GM12878 (cell line): ENCODE data around the gene HAUS6. TPM values are rescaled to one million over a fixed set of nuclear protein-coding genes. Genes with fewer than 3 reads are reported as not detected.

Experiments
- ATAC-seq: fragments of 200-7000 bp; cut with Tn5 transposase; 3 replicates; pipeline ENCODE4 v1.9.1; 2020; ENCODE audit warnings: mild to moderate bottlenecking, moderate library complexity
- BruUV-seq: library from RNA; stranded (reverse); fragments of 400-500 nt; replicated peaks from 2 replicates; lab custom pipeline; 2021; lab: Mats Ljungman, UMichigan
- CTCF ChIA-PET: fragments of 300-600 bp; sonication (Branson Sonifier 250); formaldehyde crosslinking; extraction: SDS; loops from one replicate; lab custom pipeline; 2021; ENCODE audit warnings: inconsistent platforms; lab: Yijun Ruan, JAX
- POLR2A ChIA-PET: fragments of 350-600 bp; formaldehyde crosslinking; extraction: SDS; loops from one replicate; lab custom pipeline; 2021; ENCODE audit warnings: inconsistent platforms; lab: Charles Lee
- RAD21 ChIA-PET: fragments of 300-600 bp; sonication (Branson Sonifier 250); formaldehyde crosslinking; loops from one replicate; lab custom pipeline; 2023; ENCODE audit warnings: antibody characterized with exemption; ENCODE audit not compliant: unreplicated experiment; lab: Charles Lee
- SMC1A ChIA-PET: fragments of 300-600 bp; sonication (Branson Sonifier 250); formaldehyde crosslinking; loops from one replicate; lab custom pipeline; 2023; ENCODE audit not compliant: unreplicated experiment, uncharacterized antibody; lab: Charles Lee
- DNase-seq: peaks from one replicate; pipeline ENCODE4 v3.0.0-alpha.2; 2011; ENCODE audit warnings: low read depth, low spot score
- FAIRE-seq: peaks from 3 replicates; lab custom pipeline; 2011; peaks lifted over from hg19 to GRCh38; lab: Jason Lieb, UNC
- H2AFZ ChIP-seq: 2 replicates; pipeline ENCODE4 v1.6.0; 2011; ENCODE audit warnings: low read depth, low read length, control low read depth; ENCODE audit not compliant: control insufficient read depth
- H3K27ac ChIP-seq: 2 replicates; pipeline ENCODE4 v1.5.1; 2011; ENCODE audit warnings: control low read depth; ENCODE audit not compliant: control insufficient read depth, insufficient read depth
- H3K27me3 ChIP-seq, 2 experiments: replicated peaks in 1 of 2; 2 replicates each; pipeline versions ENCODE4 v1.6.0 to v1.6.1; 2011; ENCODE audit warnings: low read length in 1 of 2; ENCODE audit not compliant: control insufficient read depth in 2 of 2, insufficient read depth in 2 of 2
- H3K36me3 ChIP-seq, 2 experiments: 2 replicates each; pipeline ENCODE4 v1.5.1; 2011; ENCODE audit warnings: low read length in 1 of 2; ENCODE audit not compliant: control insufficient read depth in 2 of 2, insufficient read depth in 2 of 2
- H3K4me1 ChIP-seq: 2 replicates; pipeline ENCODE4 v1.6.1; 2011; ENCODE audit warnings: mild to moderate bottlenecking, low read length, moderate library complexity, mixed read lengths; ENCODE audit not compliant: control insufficient read depth, insufficient read depth
- H3K4me2 ChIP-seq: 2 replicates; pipeline ENCODE4 v1.6.0; 2011; ENCODE audit warnings: control low read depth; ENCODE audit not compliant: control insufficient read depth, insufficient read depth
- H3K4me3 ChIP-seq: fragments of 200-600 bp; sonication (generic); 2 replicates; pipeline ENCODE4 v1.5.1; 2016
- H3K79me2 ChIP-seq: 2 replicates; pipeline ENCODE4 v1.6.0; 2011; ENCODE audit warnings: low read length; ENCODE audit not compliant: control insufficient read depth, insufficient read depth
- H3K9ac ChIP-seq: 2 replicates; pipeline ENCODE4 v1.8.0; 2011; ENCODE audit warnings: low read length, control low read depth, mixed read lengths; ENCODE audit not compliant: control insufficient read depth, insufficient read depth
- H3K9me3 ChIP-seq: replicated peaks from 3 replicates; pipeline ENCODE4 v1.5.1; 2011; ENCODE audit warnings: mild to moderate bottlenecking, low read length; ENCODE audit not compliant: control insufficient read depth, insufficient read depth
- H4K20me1 ChIP-seq: 2 replicates; pipeline ENCODE4 v1.6.0; 2011; ENCODE audit not compliant: control insufficient read depth, insufficient read depth
- BCL11A ChIP-seq: IDR thresholded peaks from 2 replicates; pipeline ENCODE4 v1.6.1; 2011; ENCODE audit warnings: low read depth, low read length
- CHD1 ChIP-seq: IDR thresholded peaks from 2 replicates; pipeline ENCODE4 v1.6.1; 2012; ENCODE audit warnings: low read depth, low read length, improper control_type of control experiment
- CREM ChIP-seq: IDR thresholded peaks from 2 replicates; pipeline ENCODE4 v1.6.1; 2014; ENCODE audit warnings: antibody characterized with exemption, low read depth
- DPF2 ChIP-seq: fragments of 450-650 bp; IDR thresholded peaks from 2 replicates; pipeline ENCODE4 v1.6.1; 2017; ENCODE audit warnings: mild to moderate bottlenecking
- KAT2A ChIP-seq: conservative IDR thresholded peaks from 2 replicates; pipeline ENCODE4 v1.6.1; 2011; ENCODE audit warnings: low read depth, low read length; ENCODE audit not compliant: control insufficient read depth
- MTA3 ChIP-seq: IDR thresholded peaks from 2 replicates; pipeline ENCODE4 v1.6.1; 2012; ENCODE audit warnings: low read length, inconsistent platforms, borderline replicate concordance
- PAX5 ChIP-seq: IDR thresholded peaks from 2 replicates; pipeline ENCODE4 v1.6.1; 2011; ENCODE audit warnings: low read depth, low read length, borderline replicate concordance
- STAT1 ChIP-seq: fragments of 450-650 bp; conservative IDR thresholded peaks from 2 replicates; pipeline ENCODE4 v1.6.1; 2014; ENCODE audit warnings: antibody characterized with exemption, mild to moderate bottlenecking
- YY1 ChIP-seq: IDR thresholded peaks from 2 replicates; pipeline ENCODE4 v1.6.1; 2011; ENCODE audit warnings: low read depth, mild to moderate bottlenecking, low read length
- WGBS: methylation state at CpG from one replicate; pipeline ENCODE4 v1.1.6; 2016; ENCODE audit warnings: low lambda C conversion rate; ENCODE audit not compliant: insufficient replicate concordance, insufficient coverage; ENCODE audit errors: missing lambda C conversion rate; 5-methylcytosine and 5-hydroxymethylcytosine counted together
- in situ Hi-C: fragments of 300-500 bp; cut with MboI; formaldehyde crosslinking; loops from 9 replicates; pipeline ENCODE4 v1.14.3; 2018; ENCODE audit warnings: mixed read lengths
- intact Hi-C: fragments of 100-400 bp; cut with micrococcal nuclease; formaldehyde crosslinking; loops from one replicate; pipeline ENCODE4 v1.14.2; 2022; ENCODE audit not compliant: unreplicated experiment
- polyA plus RNA-seq, 11 experiments: library from polyadenylated mRNA; depleted of rRNA in 4 of 11; unstranded in 6 of 11; stranded (reverse) in 5 of 11; fragments of >200 nt; fragmentation: Nextera tagmentation in 4 of 11; fragmentation: Illumina TruSeq in 1 of 11; extraction: Ambion mirVana in 4 of 11; extraction: Trizol in 1 of 11; gene quantifications; 1 replicate in 1 of 11; 2 replicates in 10 of 11; pipeline versions ENCODE4 v1.2.1 to v1.2.3, GENCODE V29; 2011 to 2016; ENCODE audit warnings: inconsistent platforms in 2 of 11, missing spikeins in 2 of 11, low read depth in 1 of 11
- total RNA-seq, 4 experiments: library from RNA; depleted of rRNA in 3 of 4; stranded (reverse); fragments of >200 nt in 3 of 4; fragmentation: Illumina TruSeq in 1 of 4; extraction: Trizol in 1 of 4; gene quantifications; 2 replicates each; pipeline versions ENCODE4 v1.2.1 to v1.2.3, GENCODE V29; 2013 to 2021
- TF ChIP-seq, protein P1 (sequence below), 3 experiments: IDR thresholded peaks in 2 of 3; conservative IDR thresholded peaks in 1 of 3; 2 replicates each; pipeline ENCODE4 v1.5.1; 2011; ENCODE audit warnings: low read depth in 3 of 3, low read length in 3 of 3, mild to moderate bottlenecking in 3 of 3, control low read depth in 2 of 3, moderate library complexity in 2 of 3, inconsistent platforms in 1 of 3, mixed read lengths in 1 of 3; ENCODE audit not compliant: control insufficient read depth in 2 of 3, insufficient read depth in 1 of 3; ENCODE audit errors: extremely low read depth in 1 of 3
- TF ChIP-seq, protein P2 (sequence below): IDR thresholded peaks from 2 replicates; pipeline ENCODE4 v1.6.1; 2011; ENCODE audit warnings: borderline replicate concordance, low read depth, mild to moderate bottlenecking, moderate library complexity, low read length; ENCODE audit not compliant: insufficient read depth, poor library complexity, severe bottlenecking
- TF ChIP-seq, protein P3 (sequence below): IDR thresholded peaks from 2 replicates; pipeline ENCODE4 v1.6.1; 2012; ENCODE audit warnings: low read depth, low read length, improper control_type of control experiment

HAUS6 gene
- total and polyA plus RNA-seq, 10 of the 15 experiments (the other 5 are each of a cell fraction or from before 2014, with no cell fraction given): 7.1 to 26.8 (median 16.0) TPM

DNA sequence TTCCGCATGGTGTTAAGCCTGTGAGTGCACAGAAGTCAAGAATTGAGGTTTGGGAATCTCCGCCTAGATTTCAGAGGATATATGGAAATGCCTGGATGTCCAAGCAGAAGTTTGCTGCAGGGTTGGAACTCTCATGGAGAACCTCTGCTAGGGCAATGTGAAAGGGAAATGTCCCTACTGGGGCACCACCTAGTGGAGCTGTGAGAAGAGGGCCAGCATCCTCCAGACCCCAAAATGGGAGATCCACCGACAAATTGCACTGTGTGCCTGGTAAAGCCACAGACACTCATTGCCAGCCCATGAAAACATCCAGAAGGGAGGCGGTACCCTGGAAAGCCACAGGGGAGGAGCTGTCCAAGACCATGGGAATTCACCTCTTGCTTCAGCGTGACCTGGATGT lies 66.1 kb downstream of the HAUS6 start:
- Histone ChIP-seq H3K4me1 (no peaks in the 10 kb centered on the region), H3K79me2 (no peaks in the 10 kb centered on the region), H3K36me3 (no peaks in the 10 kb centered on the region), H3K9ac (no peak overlapping the region), H4K20me1 (no peaks in the 10 kb centered on the region), H3K4me2 (no peak overlapping the region), H2AFZ (no peak overlapping the region), H3K27ac (no peak overlapping the region), H3K4me3 (no peak overlapping the region), H3K9me3 (no peaks in the 10 kb centered on the region), H3K27me3 (no peaks in the 10 kb centered on the region)
- intact Hi-C loops (no loop called here), in situ Hi-C loops (loop anchor here (25.0 kb wide), 1 partner anchor 1224 kb away; no protein-coding TSS in a partner anchor)
- ATAC-seq: no peak
- FAIRE-seq: no peak
- 66% methylated on average over 5 of the region's 5 CpGs for WGBS
- SMC1A ChIA-PET: no interaction called here
- no peak for DNase-seq
- CTCF ChIA-PET: interaction anchor here (0.8 to 1.8 kb wide), 5 partner anchors 10 to 420 kb away, joined by 3 to 5 read pairs (median 3); no protein-coding TSS in a partner anchor
- POLR2A ChIA-PET: interaction anchor here (0.6 kb wide), 1 partner anchor 278 kb away, joined by 4 read pairs; no protein-coding TSS in a partner anchor
- TF ChIP-seq, protein P1, sequence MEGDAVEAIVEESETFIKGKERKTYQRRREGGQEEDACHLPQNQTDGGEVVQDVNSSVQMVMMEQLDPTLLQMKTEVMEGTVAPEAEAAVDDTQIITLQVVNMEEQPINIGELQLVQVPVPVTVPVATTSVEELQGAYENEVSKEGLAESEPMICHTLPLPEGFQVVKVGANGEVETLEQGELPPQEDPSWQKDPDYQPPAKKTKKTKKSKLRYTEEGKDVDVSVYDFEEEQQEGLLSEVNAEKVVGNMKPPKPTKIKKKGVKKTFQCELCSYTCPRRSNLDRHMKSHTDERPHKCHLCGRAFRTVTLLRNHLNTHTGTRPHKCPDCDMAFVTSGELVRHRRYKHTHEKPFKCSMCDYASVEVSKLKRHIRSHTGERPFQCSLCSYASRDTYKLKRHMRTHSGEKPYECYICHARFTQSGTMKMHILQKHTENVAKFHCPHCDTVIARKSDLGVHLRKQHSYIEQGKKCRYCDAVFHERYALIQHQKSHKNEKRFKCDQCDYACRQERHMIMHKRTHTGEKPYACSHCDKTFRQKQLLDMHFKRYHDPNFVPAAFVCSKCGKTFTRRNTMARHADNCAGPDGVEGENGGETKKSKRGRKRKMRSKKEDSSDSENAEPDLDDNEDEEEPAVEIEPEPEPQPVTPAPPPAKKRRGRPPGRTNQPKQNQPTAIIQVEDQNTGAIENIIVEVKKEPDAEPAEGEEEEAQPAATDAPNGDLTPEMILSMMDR (IDR thresholded peaks at IDR 0.05 in 2 of 3, conservative IDR thresholded peaks at IDR 0.05 in 1 of 3; ENCODE audit: control insufficient read depth in 2 of 3, extremely low read depth in 1 of 3, insufficient read depth in 1 of 3, low read depth in 3 of 3, low read length in 3 of 3): 0 out of 6 replicates have a peak, but pooled peaks of 1 of the 3 experiments have one; percentile 17
- TF ChIP-seq MTA3 (no peak), BCL11A (no peak)
- RAD21 ChIA-PET: no interaction called here
- no TSS peak for BruUV-seq

DNA sequence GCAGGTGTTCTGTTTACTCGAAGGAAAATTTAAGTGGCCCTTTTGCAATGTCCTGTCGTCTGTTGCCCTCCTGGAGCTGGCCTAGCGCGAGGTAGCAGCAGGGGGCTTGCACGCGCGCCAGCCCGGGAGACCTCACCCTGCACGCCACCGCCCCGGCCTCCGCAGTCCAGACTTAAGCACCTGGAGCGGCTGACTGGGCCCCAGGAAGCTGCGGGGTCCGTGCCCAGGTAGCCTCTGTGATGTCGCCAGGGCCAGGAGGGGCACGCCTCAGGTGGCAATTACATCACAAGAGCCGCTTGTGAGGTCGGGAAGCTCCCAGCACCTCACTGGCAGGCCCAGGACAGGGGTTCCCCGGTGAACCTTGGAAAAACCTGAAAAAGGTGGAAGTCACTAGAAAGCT lies 69.7 kb downstream of the HAUS6 start, which contains the start of gene SAXO1:
TSS of gene SAXO1 (minus strand) at position 195 of the 400 bp plus-strand sequence. CDS start 301 bp downstream, outside the sequence.
- no peaks in the 10 kb centered on the region for H3K79me2 ChIP-seq
- no TSS peak for BruUV-seq
- no peak within 1 kb of the TSS for H2AFZ ChIP-seq
- RAD21 ChIA-PET: interaction anchor here (1.7 kb wide), 1 partner anchor 778 kb away, joined by 5 read pairs; no protein-coding TSS in a partner anchor
- no peaks in the 10 kb centered on the region for H4K20me1 ChIP-seq
- no peaks in the 10 kb centered on the region for H3K4me1 ChIP-seq
- H3K4me2 ChIP-seq: no peak within 1 kb of the TSS
- WGBS: 65% methylated on average over 20 of the region's 20 CpGs
- in situ Hi-C loops (loop anchor here (25.0 kb wide), 1 partner anchor 1221 kb away; no protein-coding TSS in a partner anchor), intact Hi-C loops (no loop called here)
- FAIRE-seq (no peak), DNase-seq (no peak), ATAC-seq (no peak)
- H3K9ac ChIP-seq: no peak within 1 kb of the TSS
- no peaks in the 10 kb centered on the region for H3K36me3 ChIP-seq
- H3K27ac ChIP-seq: no peak within 1 kb of the TSS
- no peak within 1 kb of the TSS for H3K4me3 ChIP-seq
- CTCF ChIA-PET: interaction anchor here (1.0 to 1.9 kb wide), 2 partner anchors 16 to 141 kb away, joined by 3 to 6 read pairs; partner anchors contain the start of gene RRAGA
- POLR2A ChIA-PET: interaction anchor here (0.5 kb wide), 1 partner anchor 148 kb away, joined by 6 read pairs; no protein-coding TSS in a partner anchor
- H3K9me3 ChIP-seq: no peaks in the 10 kb centered on the region
- H3K27me3 ChIP-seq: no peaks in the 10 kb centered on the region
- SMC1A ChIA-PET: interaction anchor here (1.3 kb wide), 1 partner anchor 778 kb away, joined by 3 read pairs; no protein-coding TSS in a partner anchor
- TF ChIP-seq, protein P2, sequence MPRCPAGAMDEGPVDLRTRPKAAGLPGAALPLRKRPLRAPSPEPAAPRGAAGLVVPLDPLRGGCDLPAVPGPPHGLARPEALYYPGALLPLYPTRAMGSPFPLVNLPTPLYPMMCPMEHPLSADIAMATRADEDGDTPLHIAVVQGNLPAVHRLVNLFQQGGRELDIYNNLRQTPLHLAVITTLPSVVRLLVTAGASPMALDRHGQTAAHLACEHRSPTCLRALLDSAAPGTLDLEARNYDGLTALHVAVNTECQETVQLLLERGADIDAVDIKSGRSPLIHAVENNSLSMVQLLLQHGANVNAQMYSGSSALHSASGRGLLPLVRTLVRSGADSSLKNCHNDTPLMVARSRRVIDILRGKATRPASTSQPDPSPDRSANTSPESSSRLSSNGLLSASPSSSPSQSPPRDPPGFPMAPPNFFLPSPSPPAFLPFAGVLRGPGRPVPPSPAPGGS: no peak
- TF ChIP-seq PAX5 (no peak), DPF2 (no peak), CHD1 (no peak), CREM (no peak), KAT2A (no peak), STAT1 (no peak), YY1 (no peak)
- TF ChIP-seq, protein P3, sequence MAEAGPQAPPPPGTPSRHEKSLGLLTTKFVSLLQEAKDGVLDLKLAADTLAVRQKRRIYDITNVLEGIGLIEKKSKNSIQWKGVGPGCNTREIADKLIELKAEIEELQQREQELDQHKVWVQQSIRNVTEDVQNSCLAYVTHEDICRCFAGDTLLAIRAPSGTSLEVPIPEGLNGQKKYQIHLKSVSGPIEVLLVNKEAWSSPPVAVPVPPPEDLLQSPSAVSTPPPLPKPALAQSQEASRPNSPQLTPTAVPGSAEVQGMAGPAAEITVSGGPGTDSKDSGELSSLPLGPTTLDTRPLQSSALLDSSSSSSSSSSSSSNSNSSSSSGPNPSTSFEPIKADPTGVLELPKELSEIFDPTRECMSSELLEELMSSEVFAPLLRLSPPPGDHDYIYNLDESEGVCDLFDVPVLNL: no peak
